HTR-8/SVneo (cell line): ENCODE results near the gene FMNL2.

Experiments
- DNase-seq: peaks from one replicate; pipeline ENCODE4 v3.0.0; 2011; ENCODE audit warnings: low spot score, mixed read lengths; ENCODE audit not compliant: insufficient read length
- FAIRE-seq: peaks from 2 replicates; lab custom pipeline; 2011; peaks lifted over from hg19 to GRCh38; lab: Jason Lieb, UNC

Gene FMNL2

GRCh38 chr2:152594022-152594766 is 259.2 kb downstream of the FMNL2 start:
- FAIRE-seq (no peak), DNase-seq (no peak)

GRCh38 chr2:152594792-152595191 is 259.8 kb downstream of the FMNL2 start:
- DNase-seq = no peak
- FAIRE-seq = no peak

- no peak for DNase-seq
- FAIRE-seq = no peak
These were observed 264.2 kb downstream of the FMNL2 start for GRCh38 chr2:152598975-152599759.

GRCh38 chr2:152600051-152600657 is 265.2 kb downstream of the FMNL2 start:
- FAIRE-seq = no peak
- no peak for DNase-seq

GRCh38 chr2:152600697-152601096 is 265.7 kb downstream of the FMNL2 start:
- peak; percentile 46 for DNase-seq
- peak; percentile 48 for FAIRE-seq

- FAIRE-seq (no peak), DNase-seq (no peak)
These were observed 267.8 kb downstream of the FMNL2 start for GRCh38 chr2:152602750-152603149.

- no peak for DNase-seq
- FAIRE-seq = no peak
These were observed 268.2 kb downstream of the FMNL2 start for GRCh38 chr2:152603166-152603565.

- no peak for DNase-seq
- FAIRE-seq = no peak
These were observed 271.1 kb downstream of the FMNL2 start for GRCh38 chr2:152606081-152606480.

- DNase-seq (no peak), FAIRE-seq (no peak)
These were observed 272.0 kb downstream of the FMNL2 start for GRCh38 chr2:152606941-152607340.

- DNase-seq = no peak
- FAIRE-seq = no peak
These were observed 272.9 kb downstream of the FMNL2 start for GRCh38 chr2:152607793-152608300.

- DNase-seq (no peak), FAIRE-seq (no peak)
These were observed 274.2 kb downstream of the FMNL2 start for GRCh38 chr2:152609154-152609553.

GRCh38 chr2:152609699-152610098 is 274.7 kb downstream of the FMNL2 start:
- DNase-seq = no peak
- FAIRE-seq = no peak

- DNase-seq = peak; percentile 47
- FAIRE-seq = no peak
These were observed 276.7 kb downstream of the FMNL2 start for GRCh38 chr2:152611458-152612231.

GRCh38 chr2:152613235-152613634 is 278.3 kb downstream of the FMNL2 start:
- FAIRE-seq (no peak), DNase-seq (no peak)

- no peak for DNase-seq
- no peak for FAIRE-seq
These were observed 280.2 kb downstream of the FMNL2 start for GRCh38 chr2:152615177-152615576.

GRCh38 chr2:152617456-152618192 is 282.6 kb downstream of the FMNL2 start:
- DNase-seq (no peak), FAIRE-seq (no peak)

GRCh38 chr2:152618193-152618564 is 283.2 kb downstream of the FMNL2 start:
- DNase-seq (no peak), FAIRE-seq (no peak)

- no peak for FAIRE-seq
- DNase-seq = no peak
These were observed 285.2 kb downstream of the FMNL2 start for GRCh38 chr2:152620208-152620607.

GRCh38 chr2:152620985-152621384 is 286.0 kb downstream of the FMNL2 start:
- DNase-seq (no peak), FAIRE-seq (no peak)

- FAIRE-seq (no peak), DNase-seq (no peak)
These were observed 287.2 kb downstream of the FMNL2 start for GRCh38 chr2:152622219-152622618.
